Endodermal cell (in vitro differentiated cells): Measurements from ENCODE around the gene RDH14. TPM values are rescaled to one million over a fixed set of nuclear protein-coding genes. Genes with fewer than 3 reads are reported as not detected.

Source experiments
- DNase-seq: peaks from one replicate; pipeline ENCODE4 v3.0.0-alpha.2; 2017
- H3K27ac ChIP-seq: 2 replicates; pipeline ENCODE4 v1.5.1; 2013; ENCODE audit warnings: mild to moderate bottlenecking, low read depth, low read length, moderate library complexity
- H3K27me3 ChIP-seq: 2 replicates; pipeline ENCODE4 v1.6.1; 2013; ENCODE audit warnings: mild to moderate bottlenecking, low read length, moderate library complexity; ENCODE audit not compliant: insufficient read depth, control insufficient read depth, poor library complexity, severe bottlenecking
- H3K36me3 ChIP-seq: 2 replicates; pipeline ENCODE4 v1.7.0; 2013; ENCODE audit warnings: mild to moderate bottlenecking, low read length, moderate library complexity; ENCODE audit not compliant: control insufficient read depth, insufficient read depth
- H3K4me1 ChIP-seq: one replicate; pipeline ENCODE4 v1.7.0; 2013; ENCODE audit warnings: low read length; ENCODE audit not compliant: control insufficient read depth, insufficient read depth
- H3K4me3 ChIP-seq: 2 replicates; pipeline ENCODE4 v1.5.1; 2013; ENCODE audit warnings: mild to moderate bottlenecking, low read length, moderate library complexity
- H3K9ac ChIP-seq: 2 replicates; pipeline ENCODE4 v1.6.1; 2013; ENCODE audit warnings: mild to moderate bottlenecking, low read length, moderate library complexity; ENCODE audit not compliant: poor library complexity, severe bottlenecking; ENCODE audit errors: extremely low read depth
- H3K9me3 ChIP-seq: 2 replicates; pipeline ENCODE4 v1.6.1; 2013; ENCODE audit warnings: mild to moderate bottlenecking, low read length, moderate library complexity; ENCODE audit not compliant: control insufficient read depth
- H3K27ac Mint-ChIP-seq: 2 replicates; pipeline ENCODE4 v1.8.0; 2020; ENCODE audit warnings: mixed read lengths
- H3K27me3 Mint-ChIP-seq: 2 replicates; pipeline ENCODE4 v1.8.0; 2021; ENCODE audit warnings: mild to moderate bottlenecking, mixed read lengths; ENCODE audit not compliant: insufficient read depth
- H3K36me3 Mint-ChIP-seq: 2 replicates; pipeline ENCODE4 v1.8.0; 2020; ENCODE audit warnings: low read depth, mixed read lengths
- H3K4me1 Mint-ChIP-seq: 2 replicates; pipeline ENCODE4 v1.8.0; 2020; ENCODE audit warnings: mixed read lengths
- H3K4me3 Mint-ChIP-seq: 2 replicates; pipeline ENCODE4 v1.8.0; 2020; ENCODE audit warnings: mild to moderate bottlenecking, moderate library complexity, mixed read lengths
- H3K9me3 Mint-ChIP-seq: 2 replicates; pipeline ENCODE4 v1.8.0; 2020; ENCODE audit warnings: mild to moderate bottlenecking, mixed read lengths
- WGBS, 2 experiments: methylation state at CpG; one replicate each; pipeline versions ENCODE4 v1.1.5 to v1.1.7; 2013; ENCODE audit warnings: missing lambda C conversion rate in 2 of 2, mixed read lengths in 1 of 2; ENCODE audit not compliant: insufficient coverage in 1 of 2, insufficient read length in 1 of 2; 5-methylcytosine and 5-hydroxymethylcytosine counted together
- total RNA-seq, 2 donors: library from RNA; stranded (reverse); fragmentation: NEBNext Ultra II Directional in 1 of 2; extraction: Animal tissue kit (Norgen Biotek cat#: 25700) in 1 of 2; gene quantifications; 2 replicates in 1 of 2; 3 replicates in 1 of 2; pipeline ENCODE4 v1.2.1, GENCODE V29; 2021
- TF ChIP-seq, protein P1 (sequence below): fragments of 200-600 bp; sonication (generic); conservative IDR thresholded peaks from 2 replicates; pipeline ENCODE4 v1.5.0; 2021; ENCODE audit warnings: antibody characterized with exemption, mild to moderate bottlenecking

RDH14 gene
- total RNA-seq, 2 donors from 2014 or later, result 22.6 to 23.0 TPM

DNA sequence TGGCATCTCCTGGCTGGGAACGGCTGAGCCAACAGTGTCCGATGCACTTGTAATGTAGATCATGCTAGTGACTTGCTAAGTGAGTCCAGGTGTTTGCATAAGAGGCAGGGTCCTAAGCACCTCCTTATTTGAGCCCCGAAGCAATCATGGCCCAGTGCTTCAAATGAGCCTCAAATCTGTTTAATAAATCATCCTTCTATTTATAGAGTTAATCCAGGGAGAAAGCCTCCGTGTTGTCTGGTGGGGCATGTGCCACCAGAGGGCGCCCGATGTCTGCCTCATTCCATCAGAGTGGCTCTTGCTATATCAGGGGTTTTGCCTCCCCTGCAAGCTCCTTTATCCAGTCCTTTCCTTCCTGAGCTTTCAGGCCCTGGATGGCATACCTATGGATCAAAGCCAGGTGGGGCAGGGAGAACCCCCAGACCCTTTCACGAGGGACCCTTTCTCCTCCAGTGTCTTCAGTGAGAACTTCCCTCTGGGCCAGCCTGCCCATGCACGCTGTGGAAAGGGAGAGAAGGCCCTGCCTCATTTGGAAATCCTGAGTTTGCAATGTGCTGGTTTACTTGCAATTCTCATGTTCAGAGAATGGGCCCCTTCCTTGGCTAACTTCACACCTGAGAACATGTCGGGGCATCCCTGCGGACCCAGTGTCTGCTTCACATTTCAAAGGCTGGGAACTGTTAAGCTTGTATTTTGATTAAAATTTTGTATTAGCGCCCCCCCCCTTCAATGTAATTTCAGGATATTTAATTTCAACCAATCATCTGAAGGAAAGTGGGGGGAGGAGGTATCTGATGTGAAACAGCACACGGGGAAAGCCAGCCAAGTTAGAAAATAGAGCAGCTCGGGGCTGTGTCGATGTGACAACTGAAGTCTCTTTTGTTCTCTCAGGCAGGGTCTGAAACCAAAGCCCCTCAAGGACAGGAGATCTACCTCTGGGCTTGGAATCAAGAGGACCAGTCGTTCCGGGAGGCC is 39.7 kb downstream of the RDH14 start:
- peak; percentile 95 for DNase-seq
- Mint-ChIP-seq H3K27ac (no peak overlapping the region), H3K27me3 (no peaks in the 10 kb centered on the region), H3K4me3 (no peak overlapping the region), H3K36me3 (no peaks in the 10 kb centered on the region), H3K4me1 (peaks cover 8% of the 10 kb centered on the region), H3K9me3 (no peaks in the 10 kb centered on the region)
- Histone ChIP-seq H3K27ac (no peak overlapping the region), H3K4me1 (no peaks in the 10 kb centered on the region), H3K9ac (no peak overlapping the region), H3K27me3 (no peaks in the 10 kb centered on the region), H3K9me3 (no peaks in the 10 kb centered on the region), H3K36me3 (no peaks in the 10 kb centered on the region), H3K4me3 (no peak overlapping the region)
- TF ChIP-seq, protein P1, sequence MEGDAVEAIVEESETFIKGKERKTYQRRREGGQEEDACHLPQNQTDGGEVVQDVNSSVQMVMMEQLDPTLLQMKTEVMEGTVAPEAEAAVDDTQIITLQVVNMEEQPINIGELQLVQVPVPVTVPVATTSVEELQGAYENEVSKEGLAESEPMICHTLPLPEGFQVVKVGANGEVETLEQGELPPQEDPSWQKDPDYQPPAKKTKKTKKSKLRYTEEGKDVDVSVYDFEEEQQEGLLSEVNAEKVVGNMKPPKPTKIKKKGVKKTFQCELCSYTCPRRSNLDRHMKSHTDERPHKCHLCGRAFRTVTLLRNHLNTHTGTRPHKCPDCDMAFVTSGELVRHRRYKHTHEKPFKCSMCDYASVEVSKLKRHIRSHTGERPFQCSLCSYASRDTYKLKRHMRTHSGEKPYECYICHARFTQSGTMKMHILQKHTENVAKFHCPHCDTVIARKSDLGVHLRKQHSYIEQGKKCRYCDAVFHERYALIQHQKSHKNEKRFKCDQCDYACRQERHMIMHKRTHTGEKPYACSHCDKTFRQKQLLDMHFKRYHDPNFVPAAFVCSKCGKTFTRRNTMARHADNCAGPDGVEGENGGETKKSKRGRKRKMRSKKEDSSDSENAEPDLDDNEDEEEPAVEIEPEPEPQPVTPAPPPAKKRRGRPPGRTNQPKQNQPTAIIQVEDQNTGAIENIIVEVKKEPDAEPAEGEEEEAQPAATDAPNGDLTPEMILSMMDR, result peak; percentile 95
- WGBS, 2 experiments, result 58 to 61% methylated on average over 9 to 15 of the region's 16 CpGs

DNA sequence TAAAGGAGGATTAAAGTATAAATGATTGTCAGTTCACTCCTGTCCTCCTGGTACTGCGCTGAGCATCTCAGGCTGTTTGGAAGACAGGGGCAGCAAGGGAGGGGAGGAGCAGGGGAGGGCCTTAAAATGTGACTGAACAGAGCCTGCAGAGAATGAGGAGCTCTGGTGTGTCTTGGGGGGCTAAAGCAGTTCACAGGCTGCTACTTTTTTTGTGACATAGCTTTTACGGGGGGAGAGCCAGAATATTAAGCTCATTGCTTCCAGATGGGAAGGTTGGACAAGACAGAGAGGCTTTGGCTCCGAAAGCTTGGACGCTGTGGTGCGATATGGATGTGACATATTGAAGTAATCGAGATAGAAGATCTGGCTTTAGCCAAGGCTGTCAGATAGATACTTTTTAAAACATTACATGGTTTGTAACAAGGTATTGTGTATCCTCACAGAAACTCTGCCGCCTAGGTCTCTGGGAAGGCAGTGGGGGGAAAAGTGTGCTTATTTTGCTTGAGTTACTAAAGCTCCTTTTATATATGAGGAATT is 40.5 kb downstream of the RDH14 start:
- DNase-seq, result no peak
- no peaks in the 10 kb centered on the region for H3K9me3 ChIP-seq
- no peaks in the 10 kb centered on the region for H3K9me3 Mint-ChIP-seq
- H3K4me3 Mint-ChIP-seq, result no peak overlapping the region
- no peaks in the 10 kb centered on the region for H3K27me3 Mint-ChIP-seq
- H3K27me3 ChIP-seq, result no peaks in the 10 kb centered on the region
- peaks cover 8% of the 10 kb centered on the region for H3K4me1 Mint-ChIP-seq
- TF ChIP-seq, protein P1, result no peak
- H3K27ac Mint-ChIP-seq, result no peak overlapping the region
- H3K4me3 ChIP-seq, result no peak overlapping the region
- 80 to 81% methylated on average over 5 to 7 of the region's 7 CpGs for WGBS, 2 experiments
- no peak overlapping the region for H3K27ac ChIP-seq
- no peaks in the 10 kb centered on the region for H3K4me1 ChIP-seq
- H3K36me3 ChIP-seq, result no peaks in the 10 kb centered on the region
- H3K36me3 Mint-ChIP-seq, result no peaks in the 10 kb centered on the region
- H3K9ac ChIP-seq, result no peak overlapping the region

DNA sequence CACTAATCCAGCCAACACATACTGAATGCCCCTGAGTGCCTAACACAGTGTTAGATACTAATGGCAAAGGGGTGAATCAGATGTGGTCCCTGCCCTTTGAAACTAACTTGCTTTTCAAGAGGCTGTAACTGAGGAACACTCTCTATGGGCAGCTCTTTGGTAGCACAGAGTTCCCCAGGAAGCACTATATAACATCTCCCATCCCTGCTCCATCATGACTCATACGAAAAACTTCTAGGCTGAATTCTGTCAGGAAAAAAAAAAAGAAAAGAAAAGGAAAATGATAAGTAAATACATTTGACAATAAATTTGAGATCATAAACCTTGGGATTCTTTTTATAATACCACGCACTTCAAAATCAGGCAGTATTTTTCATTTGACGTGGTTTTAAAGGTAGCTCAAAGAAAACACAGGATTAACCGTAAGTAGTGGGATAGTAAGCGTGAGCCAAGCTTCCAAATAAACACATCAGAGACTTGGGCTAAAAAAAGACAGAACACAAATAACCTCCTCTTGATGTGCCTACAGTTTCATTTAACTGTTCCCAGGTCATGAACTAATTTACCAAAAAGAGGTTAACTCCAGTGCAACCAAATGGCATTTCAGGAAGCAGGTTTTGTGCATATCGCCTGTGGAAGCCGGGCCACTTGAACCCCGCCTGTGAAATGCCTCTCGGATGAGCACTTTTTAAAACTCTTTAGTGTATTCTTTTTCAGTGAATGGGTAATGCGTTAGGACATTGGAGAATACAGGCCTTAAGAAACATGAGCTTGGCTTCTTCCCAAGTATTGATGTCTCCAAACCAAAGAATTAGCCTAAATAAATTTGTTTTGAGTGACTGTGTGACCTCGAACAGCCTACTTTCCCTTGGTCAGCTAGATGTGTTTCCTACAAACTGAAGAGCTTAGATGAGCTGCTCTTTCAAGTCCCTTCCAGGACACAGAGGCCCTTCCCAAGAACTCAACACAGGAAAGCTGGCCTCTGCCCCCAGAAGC is 42.0 kb downstream of the RDH14 start:
- TF ChIP-seq, protein P1, result no peak
- H3K4me3 Mint-ChIP-seq, result no peak overlapping the region
- H3K36me3 Mint-ChIP-seq, result no peaks in the 10 kb centered on the region
- Histone ChIP-seq H3K27me3 (no peaks in the 10 kb centered on the region), H3K9ac (no peak overlapping the region), H3K4me3 (no peak overlapping the region), H3K4me1 (no peaks in the 10 kb centered on the region), H3K36me3 (no peaks in the 10 kb centered on the region), H3K27ac (no peak overlapping the region), H3K9me3 (no peaks in the 10 kb centered on the region)
- no peaks in the 10 kb centered on the region for H3K27me3 Mint-ChIP-seq
- peaks cover 8% of the 10 kb centered on the region for H3K4me1 Mint-ChIP-seq
- 92 to 100% methylated on average over 7 to 10 of the region's 11 CpGs for WGBS, 2 experiments
- DNase-seq, result no peak
- no peak overlapping the region for H3K27ac Mint-ChIP-seq
- H3K9me3 Mint-ChIP-seq, result no peaks in the 10 kb centered on the region
